ENCODE measurements around the gene GLS2. TPM values are rescaled to one million over a fixed set of nuclear protein-coding genes. Genes with fewer than 3 reads are reported as not detected.

GLS2 gene
- total and polyA plus RNA-seq, 2 experiments from 2014 or later, result 12.2 to 31.6 TPM

DNA sequence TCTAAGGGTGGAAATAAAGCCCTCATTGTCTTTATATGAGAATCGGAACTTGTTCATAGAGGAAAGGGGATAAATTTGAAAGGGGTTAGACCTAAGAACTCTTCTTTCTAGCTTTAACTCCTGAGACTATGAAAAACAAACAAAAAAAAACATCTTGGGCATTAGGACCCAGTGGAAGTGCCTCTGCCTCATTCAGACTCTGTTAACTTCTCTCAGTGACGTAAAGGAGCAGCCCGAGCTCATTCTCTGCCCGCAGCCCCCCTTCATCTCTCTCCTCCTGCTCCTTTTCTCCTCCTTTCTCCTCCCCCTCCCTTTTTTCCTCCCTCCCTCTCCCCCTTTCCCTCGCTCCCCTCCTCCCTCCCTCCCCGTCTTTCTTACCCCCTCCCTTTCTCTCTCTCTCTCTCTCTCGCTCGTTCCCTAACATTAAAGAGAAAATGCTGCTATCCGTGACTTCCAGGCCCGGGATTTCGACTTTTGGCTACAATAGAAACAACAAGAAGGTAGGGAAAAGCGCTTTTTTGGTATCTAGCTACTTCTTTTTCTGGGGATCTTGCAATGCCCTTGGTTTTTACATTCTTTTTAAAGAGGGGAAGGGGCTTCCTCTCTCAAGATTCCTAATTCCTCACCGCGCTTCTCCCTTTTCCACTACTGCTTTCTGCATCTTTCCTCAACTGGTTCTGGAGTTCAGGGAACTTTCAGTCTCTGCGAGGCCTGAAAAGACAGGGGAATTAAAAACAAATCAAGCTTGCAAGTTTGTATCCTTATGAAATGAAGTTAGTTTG is 33.8 kb upstream of the GLS2 start, which contains the start of gene RBMS2:
RBMS2 (plus strand) TSS at position 231 of the 782 bp plus-strand sequence; CDS start at position 435, 204 bp downstream.
- no peaks in the 10 kb centered on the region for H3F3A ChIP-seq (replicated peaks; ENCODE audit: low read depth)
- TF ChIP-seq STAT1 (IDR thresholded peaks at IDR 0.05; ENCODE audit: unreplicated experiment) (no peak), JUNB (IDR thresholded peaks at IDR 0.05; ENCODE audit: unreplicated experiment) (no peak), ZNF331 (CRISPR knock-in tag; IDR thresholded peaks at IDR 0.05; ENCODE audit: low read depth) (0 out of 2 replicates have a peak, but pooled peaks have one; percentile 7), CREB1 (CRISPR knock-in tag; IDR thresholded peaks at IDR 0.05; ENCODE audit: low read depth) (peak; percentile 92)
- TF ChIP-seq, protein P1, sequence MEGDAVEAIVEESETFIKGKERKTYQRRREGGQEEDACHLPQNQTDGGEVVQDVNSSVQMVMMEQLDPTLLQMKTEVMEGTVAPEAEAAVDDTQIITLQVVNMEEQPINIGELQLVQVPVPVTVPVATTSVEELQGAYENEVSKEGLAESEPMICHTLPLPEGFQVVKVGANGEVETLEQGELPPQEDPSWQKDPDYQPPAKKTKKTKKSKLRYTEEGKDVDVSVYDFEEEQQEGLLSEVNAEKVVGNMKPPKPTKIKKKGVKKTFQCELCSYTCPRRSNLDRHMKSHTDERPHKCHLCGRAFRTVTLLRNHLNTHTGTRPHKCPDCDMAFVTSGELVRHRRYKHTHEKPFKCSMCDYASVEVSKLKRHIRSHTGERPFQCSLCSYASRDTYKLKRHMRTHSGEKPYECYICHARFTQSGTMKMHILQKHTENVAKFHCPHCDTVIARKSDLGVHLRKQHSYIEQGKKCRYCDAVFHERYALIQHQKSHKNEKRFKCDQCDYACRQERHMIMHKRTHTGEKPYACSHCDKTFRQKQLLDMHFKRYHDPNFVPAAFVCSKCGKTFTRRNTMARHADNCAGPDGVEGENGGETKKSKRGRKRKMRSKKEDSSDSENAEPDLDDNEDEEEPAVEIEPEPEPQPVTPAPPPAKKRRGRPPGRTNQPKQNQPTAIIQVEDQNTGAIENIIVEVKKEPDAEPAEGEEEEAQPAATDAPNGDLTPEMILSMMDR (conservative IDR thresholded peaks at IDR 0.05; ENCODE audit: low read depth in 2 of 2), result no peak
- H3K9me2 ChIP-seq (ENCODE audit: insufficient read depth), result no peaks in the 10 kb centered on the region
- peaks cover 28% of the 10 kb centered on the region for H3K4me1 Mint-ChIP-seq
- H3K4me3 ChIP-seq, result peak within 1 kb of the TSS; percentile 68
- peaks cover 17% of the 10 kb centered on the region for H3K4me1 ChIP-seq (ENCODE audit: insufficient read depth)
- H3K79me2 ChIP-seq (replicated peaks; ENCODE audit: insufficient read depth), result peaks cover 39% of the 10 kb centered on the region
- no peaks in the 10 kb centered on the region for H3K36me3 Mint-ChIP-seq (ENCODE audit: low read depth)
- H3K4me3 Mint-ChIP-seq, result peak within 1 kb of the TSS; percentile 83
- H4K20me1 ChIP-seq (replicated peaks; ENCODE audit: insufficient read depth), result no peaks in the 10 kb centered on the region
- peak; percentile 97 for DNase-seq (ENCODE audit: low spot score)
- H2AFZ ChIP-seq, result no peak within 1 kb of the TSS
- H3K27me3 ChIP-seq (ENCODE audit: insufficient read depth), result no peaks in the 10 kb centered on the region
- peak; percentile 96 for ATAC-seq
- peak within 1 kb of the TSS; percentile 86 for H3K27ac ChIP-seq (ENCODE audit: low read depth)
- H3K36me3 ChIP-seq (ENCODE audit: insufficient read depth), result no peaks in the 10 kb centered on the region
- H3K27ac Mint-ChIP-seq, result peak within 1 kb of the TSS; percentile 72
- no peaks in the 10 kb centered on the region for H3K9me3 Mint-ChIP-seq
- H3K4me2 ChIP-seq, result peak within 1 kb of the TSS; percentile 88
- H3K27me3 Mint-ChIP-seq (ENCODE audit: insufficient read depth, low read depth, poor library complexity), result peaks cover 1% of the 10 kb centered on the region

DNA sequence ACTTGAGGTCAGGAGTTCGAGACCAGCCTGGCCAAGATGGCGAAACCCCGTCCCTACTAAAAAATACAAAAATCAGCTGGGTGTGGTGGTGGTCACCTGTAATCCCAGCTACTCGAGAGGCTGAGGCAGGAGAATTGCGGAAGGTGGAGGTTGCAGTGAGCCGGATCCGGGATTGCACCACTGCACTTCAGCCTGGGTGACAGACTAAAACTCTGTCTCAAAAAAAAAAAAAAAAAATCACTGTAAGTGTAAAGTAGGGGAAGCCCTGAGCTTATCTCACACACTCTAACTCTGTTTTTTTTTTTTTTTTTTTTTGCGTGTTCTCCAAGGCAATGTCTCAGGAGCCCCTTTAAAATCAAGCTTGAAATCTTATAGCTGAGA is 33.2 kb upstream of the GLS2 start:
- no peak for TF ChIP-seq CREB1 (CRISPR knock-in tag; IDR thresholded peaks at IDR 0.05; ENCODE audit: low read depth)
- TF ChIP-seq, protein P1 (conservative IDR thresholded peaks at IDR 0.05; ENCODE audit: low read depth in 2 of 2), result no peak
- TF ChIP-seq POLR2AphosphoS5 (IDR thresholded peaks at IDR 0.05; ENCODE audit: low read depth), result no peak
- TF ChIP-seq REST (IDR thresholded peaks at IDR 0.05; ENCODE audit: unreplicated experiment), result no peak
- TF ChIP-seq STAT1 (IDR thresholded peaks at IDR 0.05; ENCODE audit: unreplicated experiment), result no peak
- TF ChIP-seq, protein P2, sequence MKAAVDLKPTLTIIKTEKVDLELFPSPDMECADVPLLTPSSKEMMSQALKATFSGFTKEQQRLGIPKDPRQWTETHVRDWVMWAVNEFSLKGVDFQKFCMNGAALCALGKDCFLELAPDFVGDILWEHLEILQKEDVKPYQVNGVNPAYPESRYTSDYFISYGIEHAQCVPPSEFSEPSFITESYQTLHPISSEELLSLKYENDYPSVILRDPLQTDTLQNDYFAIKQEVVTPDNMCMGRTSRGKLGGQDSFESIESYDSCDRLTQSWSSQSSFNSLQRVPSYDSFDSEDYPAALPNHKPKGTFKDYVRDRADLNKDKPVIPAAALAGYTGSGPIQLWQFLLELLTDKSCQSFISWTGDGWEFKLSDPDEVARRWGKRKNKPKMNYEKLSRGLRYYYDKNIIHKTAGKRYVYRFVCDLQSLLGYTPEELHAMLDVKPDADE (IDR thresholded peaks at IDR 0.05), result no peak
- no peak for TF ChIP-seq ZNF114 (CRISPR knock-in tag; IDR thresholded peaks at IDR 0.05)
- H3K4me1 Mint-ChIP-seq, result peaks cover 22% of the 10 kb centered on the region
- peak overlapping the region; percentile 14; the same call in 1 of the 2 replicates for H3K4me3 ChIP-seq
- peak overlapping the region; percentile 65; the same call in 1 of the 2 replicates for H3K27ac Mint-ChIP-seq
- H3K4me2 ChIP-seq, result 0 out of 2 replicates have a peak overlapping the region, but pooled peaks have one; percentile 13
- H2AFZ ChIP-seq, result no peak overlapping the region
- no peaks in the 10 kb centered on the region for H3K9me3 Mint-ChIP-seq
- no peak for DNase-seq (ENCODE audit: low spot score)
- peaks cover 39% of the 10 kb centered on the region for H3K79me2 ChIP-seq (replicated peaks; ENCODE audit: insufficient read depth)
- H3F3A ChIP-seq (replicated peaks; ENCODE audit: low read depth), result no peaks in the 10 kb centered on the region
- H3K27me3 ChIP-seq (ENCODE audit: insufficient read depth), result no peaks in the 10 kb centered on the region
- H3K4me1 ChIP-seq (ENCODE audit: insufficient read depth), result peaks cover 17% of the 10 kb centered on the region
- peak overlapping the region; percentile 83 for H3K4me3 Mint-ChIP-seq
- no peaks in the 10 kb centered on the region for H3K36me3 ChIP-seq (ENCODE audit: insufficient read depth)
- H3K36me3 Mint-ChIP-seq (ENCODE audit: low read depth), result no peaks in the 10 kb centered on the region
- no peak overlapping the region for H3K27ac ChIP-seq (ENCODE audit: low read depth)
- H4K20me1 ChIP-seq (replicated peaks; ENCODE audit: insufficient read depth), result no peaks in the 10 kb centered on the region
- H3K9me2 ChIP-seq (ENCODE audit: insufficient read depth), result no peaks in the 10 kb centered on the region
- H3K27me3 Mint-ChIP-seq (ENCODE audit: insufficient read depth, low read depth, poor library complexity), result peaks cover 1% of the 10 kb centered on the region
- ATAC-seq, result no peak
